Kidney epithelial cell (primary cell): ENCODE measurements around the gene CA10. TPM values are rescaled to one million over a fixed set of nuclear protein-coding genes. Genes with fewer than 3 reads are reported as not detected.

Experiments used
- DNase-seq: peaks from one replicate; pipeline ENCODE4 v3.0.0-alpha.2; 2010; ENCODE audit warnings: low read depth
- H3K27me3 ChIP-seq: 2 replicates; pipeline ENCODE4 v1.6.0; 2011; ENCODE audit warnings: low read length; ENCODE audit not compliant: control insufficient read depth, insufficient read depth
- H3K36me3 ChIP-seq: 2 replicates; pipeline ENCODE4 v1.5.1; 2011; ENCODE audit warnings: low read length; ENCODE audit not compliant: control insufficient read depth, insufficient read depth
- H3K4me3 ChIP-seq: 2 replicates; pipeline ENCODE4 v1.5.1; 2011; ENCODE audit warnings: low read depth, mild to moderate bottlenecking, control low read depth, low read length
- total RNA-seq: library from RNA; depleted of rRNA; stranded (reverse); fragments of >200 nt; gene quantifications from 2 replicates; pipeline ENCODE4 v1.2.3, GENCODE V29; 2015
- TF ChIP-seq, protein P1 (sequence below): IDR thresholded peaks from 2 replicates; pipeline ENCODE4 v1.5.1; 2011; ENCODE audit warnings: mild to moderate bottlenecking, moderate library complexity, low read length, control low read depth, inconsistent platforms; ENCODE audit not compliant: insufficient read depth, poor library complexity, severe bottlenecking

Gene CA10
- total RNA-seq, 1 donor from 2014 or later, result 0.13 TPM

- H3K4me3 ChIP-seq, result no peak overlapping the region
- TF ChIP-seq, protein P1, sequence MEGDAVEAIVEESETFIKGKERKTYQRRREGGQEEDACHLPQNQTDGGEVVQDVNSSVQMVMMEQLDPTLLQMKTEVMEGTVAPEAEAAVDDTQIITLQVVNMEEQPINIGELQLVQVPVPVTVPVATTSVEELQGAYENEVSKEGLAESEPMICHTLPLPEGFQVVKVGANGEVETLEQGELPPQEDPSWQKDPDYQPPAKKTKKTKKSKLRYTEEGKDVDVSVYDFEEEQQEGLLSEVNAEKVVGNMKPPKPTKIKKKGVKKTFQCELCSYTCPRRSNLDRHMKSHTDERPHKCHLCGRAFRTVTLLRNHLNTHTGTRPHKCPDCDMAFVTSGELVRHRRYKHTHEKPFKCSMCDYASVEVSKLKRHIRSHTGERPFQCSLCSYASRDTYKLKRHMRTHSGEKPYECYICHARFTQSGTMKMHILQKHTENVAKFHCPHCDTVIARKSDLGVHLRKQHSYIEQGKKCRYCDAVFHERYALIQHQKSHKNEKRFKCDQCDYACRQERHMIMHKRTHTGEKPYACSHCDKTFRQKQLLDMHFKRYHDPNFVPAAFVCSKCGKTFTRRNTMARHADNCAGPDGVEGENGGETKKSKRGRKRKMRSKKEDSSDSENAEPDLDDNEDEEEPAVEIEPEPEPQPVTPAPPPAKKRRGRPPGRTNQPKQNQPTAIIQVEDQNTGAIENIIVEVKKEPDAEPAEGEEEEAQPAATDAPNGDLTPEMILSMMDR, result no peak
- no peaks in the 10 kb centered on the region for H3K36me3 ChIP-seq
- H3K27me3 ChIP-seq, result no peaks in the 10 kb centered on the region
- no peak for DNase-seq
These were observed 237.0 kb downstream of the CA10 start for GRCh38 chr17:51921500-51921899.

GRCh38 chr17:51914577-51914976, 243.9 kb downstream of the CA10 start:
- TF ChIP-seq, protein P1, result no peak

GRCh38 chr17:51913491-51914205, 244.9 kb downstream of the CA10 start:
- no peaks in the 10 kb centered on the region for H3K27me3 ChIP-seq
- DNase-seq, result no peak
- TF ChIP-seq, protein P1, result no peak
- no peaks in the 10 kb centered on the region for H3K36me3 ChIP-seq
- H3K4me3 ChIP-seq, result no peak overlapping the region

More at GRCh38 chr17:51914577-51914976, 243.9 kb downstream of the CA10 start:
- no peak for DNase-seq
- no peaks in the 10 kb centered on the region for H3K36me3 ChIP-seq
- no peaks in the 10 kb centered on the region for H3K27me3 ChIP-seq
- no peak overlapping the region for H3K4me3 ChIP-seq

DNA sequence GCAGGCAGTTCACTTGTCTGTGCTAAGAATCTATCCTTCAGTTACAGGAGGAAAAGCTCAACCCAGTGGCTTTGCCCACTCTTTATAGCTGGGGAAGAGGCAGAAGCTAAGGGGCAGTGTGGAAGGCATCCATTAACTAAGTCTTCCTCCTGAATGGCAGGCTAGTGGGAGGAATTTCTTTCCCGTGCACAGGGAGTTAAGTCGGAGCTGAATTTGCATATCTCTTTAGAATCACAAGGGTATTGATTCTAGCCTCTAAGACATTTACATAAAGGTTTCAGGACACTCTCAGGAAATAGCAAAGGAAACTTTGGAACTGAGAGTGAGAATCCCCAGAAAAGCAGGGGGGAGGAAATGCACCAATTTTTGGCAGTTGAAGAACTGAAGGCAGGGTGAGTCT, 245.6 kb downstream of the CA10 start:
- Histone ChIP-seq H3K27me3 (no peaks in the 10 kb centered on the region), H3K4me3 (no peak overlapping the region), H3K36me3 (no peaks in the 10 kb centered on the region)
- TF ChIP-seq, protein P1, result no peak
- DNase-seq, result no peak

GRCh38 chr17:51911237-51911636, 247.3 kb downstream of the CA10 start:
- Histone ChIP-seq H3K27me3 (no peaks in the 10 kb centered on the region), H3K36me3 (no peaks in the 10 kb centered on the region), H3K4me3 (no peak overlapping the region)
- TF ChIP-seq, protein P1, result no peak
- DNase-seq, result no peak

GRCh38 chr17:51909971-51910370, 248.5 kb downstream of the CA10 start:
- Histone ChIP-seq H3K36me3 (no peaks in the 10 kb centered on the region), H3K27me3 (no peaks in the 10 kb centered on the region), H3K4me3 (no peak overlapping the region)
- no peak for DNase-seq
- TF ChIP-seq, protein P1, result no peak
